B cell (primary cell): ENCODE measurements around the gene OLFM2. TPM values are rescaled to one million over a fixed set of nuclear protein-coding genes. Genes with fewer than 3 reads are reported as not detected.

ENCODE experiments used
- ATAC-seq: fragments of 200-7000 bp; cut with Tn5 transposase; one replicate; pipeline ENCODE4 v1.10.0; 2021; ENCODE audit warnings: low read depth, mild to moderate bottlenecking, moderate number of reproducible peaks, moderate library complexity
- CTCF ChIA-PET: fragments of 350-600 bp; sonication (Branson Sonifier 250); formaldehyde crosslinking; loops from one replicate; lab custom pipeline; 2021; ENCODE audit warnings: antibody characterized with exemption, inconsistent platforms; lab: Charles Lee
- POLR2A ChIA-PET: fragments of 350-600 bp; sonication (Branson Sonifier 250); formaldehyde crosslinking; loops from one replicate; lab custom pipeline; 2021; ENCODE audit warnings: antibody characterized with exemption; lab: Charles Lee
- DNase-seq: peaks from one replicate; pipeline ENCODE4 v3.0.0; 2013
- H2AFZ ChIP-seq: 2 replicates; pipeline ENCODE4 v1.6.1; 2012; ENCODE audit warnings: mild to moderate bottlenecking, low read depth, low read length; ENCODE audit not compliant: insufficient read depth, poor library complexity, severe bottlenecking
- H3K27ac ChIP-seq, 2 donors: 1 replicate in 1 of 2; 2 replicates in 1 of 2; pipeline ENCODE4 v1.5.1; 2012 to 2013; ENCODE audit warnings: low read length in 2 of 2, mild to moderate bottlenecking in 2 of 2, moderate library complexity in 1 of 2
- H3K27me3 ChIP-seq, 4 experiments: fragments of 200-600 bp in 1 of 4; sonication (generic) in 1 of 4; replicated peaks in 1 of 4; 1 replicate in 2 of 4; 2 replicates in 2 of 4; pipeline versions ENCODE4 v1.6.1 to v1.7.0; 2013 to 2016; ENCODE audit warnings: low read length in 3 of 4, mild to moderate bottlenecking in 2 of 4, mixed read lengths in 1 of 4, moderate library complexity in 1 of 4; ENCODE audit not compliant: insufficient read depth in 4 of 4, control insufficient read depth in 3 of 4; ENCODE audit errors: control extremely low read depth in 1 of 4
- H3K36me3 ChIP-seq, 2 experiments: replicated peaks in 1 of 2; 1 replicate in 1 of 2; 2 replicates in 1 of 2; pipeline versions ENCODE4 v1.6.1 to v1.7.1; 2013; ENCODE audit warnings: low read length in 1 of 2; ENCODE audit not compliant: insufficient read depth in 2 of 2, control insufficient read depth in 1 of 2; ENCODE audit errors: control extremely low read depth in 1 of 2, extremely low read depth in 1 of 2
- H3K4me1 ChIP-seq, 2 donors: fragments of 200-600 bp in 1 of 2; sonication (generic) in 1 of 2; 1 replicate in 1 of 2; 2 replicates in 1 of 2; pipeline versions ENCODE4 v1.5.1 to v1.6.1; 2013 to 2017; ENCODE audit warnings: low read length in 2 of 2; ENCODE audit not compliant: control insufficient read depth in 2 of 2, insufficient read depth in 2 of 2
- H3K4me2 ChIP-seq: replicated peaks from 2 replicates; pipeline ENCODE3; 2012; ENCODE audit warnings: mild to moderate bottlenecking, low read depth, low read length; ENCODE audit not compliant: poor library complexity, severe bottlenecking
- H3K4me3 ChIP-seq, 5 experiments: fragments of 200-600 bp in 1 of 5; sonication (generic) in 1 of 5; 1 replicate in 3 of 5; 2 replicates in 2 of 5; pipeline versions ENCODE4 v1.5.1 to v1.7.0; 2011 to 2016; ENCODE audit warnings: low read length in 4 of 5, mild to moderate bottlenecking in 4 of 5, low read depth in 2 of 5, control low read depth in 1 of 5, moderate library complexity in 1 of 5; ENCODE audit not compliant: insufficient read depth in 1 of 5; ENCODE audit errors: control extremely low read depth in 1 of 5, extremely low read depth in 1 of 5
- H3K79me2 ChIP-seq: fragments of 200-600 bp; sonication (generic); one replicate; pipeline ENCODE4 v1.6.0; 2016; ENCODE audit warnings: low read length; ENCODE audit not compliant: control insufficient read depth, insufficient read depth
- H3K9ac ChIP-seq: fragments of 200-600 bp; sonication (generic); 2 replicates; pipeline ENCODE4 v1.6.1; 2017; ENCODE audit warnings: mild to moderate bottlenecking, low read length, moderate library complexity
- H3K9me3 ChIP-seq, 3 donors: one replicate each; pipeline versions ENCODE4 v1.6.1 to v1.7.1; 2013; ENCODE audit warnings: low read length in 2 of 3; ENCODE audit not compliant: control insufficient read depth in 2 of 3, insufficient read depth in 1 of 3; ENCODE audit errors: control extremely low read depth in 1 of 3
- H4K20me1 ChIP-seq: 2 replicates; pipeline ENCODE4 v1.6.0; 2012; ENCODE audit warnings: mild to moderate bottlenecking, low read length; ENCODE audit not compliant: insufficient read depth, control insufficient read depth, poor library complexity, severe bottlenecking
- H3K27ac Mint-ChIP-seq: one replicate; pipeline ENCODE4 v1.8.0; 2021; ENCODE audit warnings: mixed read lengths
- H3K27me3 Mint-ChIP-seq: one replicate; pipeline ENCODE4 v1.8.0; 2021; ENCODE audit warnings: mixed read lengths
- H3K4me1 Mint-ChIP-seq: one replicate; pipeline ENCODE4 v1.8.0; 2021; ENCODE audit warnings: mixed read lengths
- H3K4me3 Mint-ChIP-seq: one replicate; pipeline ENCODE4 v1.8.0; 2021; ENCODE audit warnings: mixed read lengths
- H3K9me3 Mint-ChIP-seq: one replicate; pipeline ENCODE4 v1.8.0; 2022; ENCODE audit warnings: mixed read lengths; ENCODE audit not compliant: insufficient read depth
- EZH2 ChIP-seq: IDR thresholded peaks from 2 replicates; pipeline ENCODE4 v1.6.1; 2012; ENCODE audit warnings: borderline replicate concordance, low read depth, mild to moderate bottlenecking, moderate library complexity, low read length; ENCODE audit not compliant: insufficient read depth, poor library complexity, severe bottlenecking
- WGBS: methylation state at CpG from one replicate; pipeline ENCODE4 v1.1.5; 2013; ENCODE audit warnings: missing lambda C conversion rate; ENCODE audit not compliant: insufficient coverage; 5-methylcytosine and 5-hydroxymethylcytosine counted together
- intact Hi-C: fragments of 100-400 bp; cut with micrococcal nuclease; formaldehyde crosslinking; loops from one replicate; pipeline ENCODE4 v1.10.0; 2022
- polyA plus RNA-seq: library from polyadenylated mRNA; depleted of rRNA; stranded (reverse); fragments of >200 nt; gene quantifications from 2 replicates; pipeline ENCODE4 v1.2.3, GENCODE V29; 2012
- total RNA-seq, 2 donors: library from RNA; stranded (reverse); fragments of 120-200 nt in 1 of 2; gene quantifications; 1 replicate in 1 of 2; 2 replicates in 1 of 2; pipeline versions ENCODE4 v1.2.3 to v1.2.4, GENCODE V29; 2013 to 2022
- TF ChIP-seq, protein P1 (sequence below): fragments of 200-600 bp; IDR thresholded peaks from one replicate; pipeline ENCODE4 v1.8.0; 2022; ENCODE audit warnings: antibody characterized with exemption, mild to moderate bottlenecking

OLFM2 gene
- total and polyA plus RNA-seq, 2 donors (not counting 1 experiment from before 2014, with no cell fraction given) = 0.15 TPM; not detected in 1

DNA sequence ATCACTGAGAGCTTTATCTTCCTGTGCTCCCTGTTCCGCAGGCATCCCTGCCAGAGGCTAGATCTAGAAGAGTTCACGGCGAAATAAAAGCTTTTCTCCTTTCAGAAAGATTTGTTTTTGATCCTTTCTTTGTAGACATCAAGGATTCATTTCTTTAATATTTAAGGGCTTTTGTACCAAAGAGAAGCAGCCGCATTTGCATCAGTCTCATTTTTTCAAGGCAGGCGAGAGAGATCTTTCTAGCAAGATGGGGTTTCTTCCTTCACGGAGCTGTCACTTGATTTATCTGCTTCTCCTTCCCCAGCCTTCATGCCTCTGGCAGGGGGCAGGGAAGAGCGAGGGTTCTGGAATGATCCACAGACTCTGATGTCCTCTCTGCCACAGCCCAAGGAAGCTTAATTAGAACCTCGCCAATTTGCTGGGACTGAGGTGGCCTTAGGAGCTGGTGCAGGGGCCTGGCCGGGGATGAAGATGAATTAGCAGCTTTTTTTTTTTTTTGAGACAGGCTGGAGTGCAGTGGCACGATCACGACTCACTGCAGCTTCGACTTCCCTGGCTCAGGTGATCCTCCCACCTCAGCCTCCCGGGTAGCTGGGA is 61.2 kb downstream of the OLFM2 start:
- H3K4me3 Mint-ChIP-seq = no peak overlapping the region

DNA sequence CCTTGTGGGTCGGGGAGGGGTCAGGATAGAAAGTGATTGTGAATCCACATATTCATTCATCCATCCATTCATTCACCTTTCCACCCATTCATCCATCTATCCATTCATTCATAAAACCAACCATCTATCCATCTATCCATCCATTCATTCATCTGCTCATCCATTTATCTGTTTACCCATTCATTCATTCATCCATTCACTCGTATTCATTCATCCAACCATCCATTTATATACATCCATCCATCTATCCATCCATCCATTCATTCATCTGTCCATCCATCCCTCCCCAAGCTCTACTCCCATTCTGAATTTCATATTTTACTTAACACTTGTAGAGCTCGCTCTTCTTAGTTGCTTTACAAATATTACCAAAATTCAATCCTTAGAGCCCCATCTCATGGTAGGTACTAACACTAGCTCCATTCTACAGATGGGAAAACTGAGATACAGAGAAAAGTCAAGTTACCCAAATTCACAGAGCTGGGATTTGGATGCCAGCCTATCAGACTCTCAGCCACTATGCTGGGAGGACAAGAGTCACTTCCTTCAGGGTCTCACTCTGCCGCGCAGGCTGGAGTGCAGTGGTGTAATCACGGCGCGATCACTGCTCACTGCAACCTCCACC is 63.6 kb downstream of the OLFM2 start:
- no peaks in the 10 kb centered on the region for H4K20me1 ChIP-seq
- no peak overlapping the region for H3K27ac ChIP-seq
- TF ChIP-seq EZH2 = no peak
- TF ChIP-seq, protein P1, sequence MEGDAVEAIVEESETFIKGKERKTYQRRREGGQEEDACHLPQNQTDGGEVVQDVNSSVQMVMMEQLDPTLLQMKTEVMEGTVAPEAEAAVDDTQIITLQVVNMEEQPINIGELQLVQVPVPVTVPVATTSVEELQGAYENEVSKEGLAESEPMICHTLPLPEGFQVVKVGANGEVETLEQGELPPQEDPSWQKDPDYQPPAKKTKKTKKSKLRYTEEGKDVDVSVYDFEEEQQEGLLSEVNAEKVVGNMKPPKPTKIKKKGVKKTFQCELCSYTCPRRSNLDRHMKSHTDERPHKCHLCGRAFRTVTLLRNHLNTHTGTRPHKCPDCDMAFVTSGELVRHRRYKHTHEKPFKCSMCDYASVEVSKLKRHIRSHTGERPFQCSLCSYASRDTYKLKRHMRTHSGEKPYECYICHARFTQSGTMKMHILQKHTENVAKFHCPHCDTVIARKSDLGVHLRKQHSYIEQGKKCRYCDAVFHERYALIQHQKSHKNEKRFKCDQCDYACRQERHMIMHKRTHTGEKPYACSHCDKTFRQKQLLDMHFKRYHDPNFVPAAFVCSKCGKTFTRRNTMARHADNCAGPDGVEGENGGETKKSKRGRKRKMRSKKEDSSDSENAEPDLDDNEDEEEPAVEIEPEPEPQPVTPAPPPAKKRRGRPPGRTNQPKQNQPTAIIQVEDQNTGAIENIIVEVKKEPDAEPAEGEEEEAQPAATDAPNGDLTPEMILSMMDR = no peak
- H3K36me3 ChIP-seq = no peaks in the 10 kb centered on the region
- 92% methylated on average over 7 of the region's 8 CpGs for WGBS
- peaks cover 14% of the 10 kb centered on the region for H3K27me3 Mint-ChIP-seq
- no peak overlapping the region for H3K9ac ChIP-seq
- H2AFZ ChIP-seq = no peak overlapping the region
- no peak overlapping the region for H3K27ac Mint-ChIP-seq
- H3K4me1 ChIP-seq = no peaks in the 10 kb centered on the region
- no peak overlapping the region for H3K4me2 ChIP-seq
- intact Hi-C loops = no loop called here
- peaks cover 0 to 2% (median 0%) of the 10 kb centered on the region in 3 donors for H3K9me3 ChIP-seq
- no peaks in the 10 kb centered on the region for H3K4me1 Mint-ChIP-seq
- CTCF ChIA-PET = interaction anchor here (0.7 kb wide), 1 partner anchor 1867 kb away, joined by 3 read pairs; the partner anchor contains the start of gene ELAVL1
- H3K79me2 ChIP-seq = no peaks in the 10 kb centered on the region
- DNase-seq = no peak
- H3K27me3 ChIP-seq = no peaks in the 10 kb centered on the region
- H3K4me3 Mint-ChIP-seq = no peak overlapping the region
- ATAC-seq = no peak
- POLR2A ChIA-PET = no interaction called here
- H3K4me3 ChIP-seq = no peak overlapping the region
- no peaks in the 10 kb centered on the region for H3K9me3 Mint-ChIP-seq

More for the DNA sequence above, 61.2 kb downstream of the OLFM2 start:
- 58% methylated on average over 10 of the region's 13 CpGs for WGBS
- Histone ChIP-seq H4K20me1 (no peaks in the 10 kb centered on the region), H3K9ac (no peak overlapping the region), H3K27me3 (no peaks in the 10 kb centered on the region), H3K36me3 (no peaks in the 10 kb centered on the region), H3K4me1 (no peaks in the 10 kb centered on the region), H2AFZ (no peak overlapping the region), H3K4me3 (no peak overlapping the region), H3K4me2 (no peak overlapping the region), H3K79me2 (no peaks in the 10 kb centered on the region), H3K27ac (no peak overlapping the region), H3K9me3 (peaks cover 0 to 8% (median 0%) of the 10 kb centered on the region in 3 donors)
- peaks cover 17% of the 10 kb centered on the region for H3K27me3 Mint-ChIP-seq
- H3K4me1 Mint-ChIP-seq = no peaks in the 10 kb centered on the region
- POLR2A ChIA-PET = no interaction called here
- H3K27ac Mint-ChIP-seq = no peak overlapping the region
- TF ChIP-seq EZH2 = no peak
- TF ChIP-seq, protein P1 = no peak
- H3K9me3 Mint-ChIP-seq = no peaks in the 10 kb centered on the region
- CTCF ChIA-PET = no interaction called here
- DNase-seq = no peak
- intact Hi-C loops = no loop called here
- ATAC-seq = no peak
